ENCODE data around the gene POU6F2. TPM values are rescaled to one million over a fixed set of nuclear protein-coding genes. Genes with fewer than 3 reads are reported as not detected.
"Not testable (repeated sequence)": the region's sequence is repeated elsewhere in the genome, so short reads cannot be mapped to it uniquely, and the experiment has no call there.

POU6F2 gene
- total RNA-seq, 1 donor from 2014 or later, result 0.08 TPM

DNA sequence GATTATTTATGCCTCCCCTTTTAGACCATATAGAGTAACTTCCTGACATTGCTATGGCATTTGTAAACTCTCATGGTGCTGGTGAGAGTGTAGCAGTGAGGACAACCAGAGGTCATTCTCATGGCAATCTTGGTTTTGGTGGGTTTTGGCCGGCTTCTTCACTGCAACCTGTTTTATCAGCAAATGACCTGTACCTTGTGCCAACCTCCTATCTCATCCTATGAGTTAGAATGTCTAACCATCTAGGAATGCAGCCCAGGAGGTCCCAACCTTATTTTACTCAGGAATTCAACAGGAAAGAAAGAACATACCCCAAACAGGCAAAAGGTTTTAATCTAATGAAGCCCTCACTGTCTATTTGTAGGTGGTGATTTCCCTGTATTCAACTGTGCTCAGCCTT lies 383.1 kb downstream of the POU6F2 start:
- no peak for ATAC-seq

DNA sequence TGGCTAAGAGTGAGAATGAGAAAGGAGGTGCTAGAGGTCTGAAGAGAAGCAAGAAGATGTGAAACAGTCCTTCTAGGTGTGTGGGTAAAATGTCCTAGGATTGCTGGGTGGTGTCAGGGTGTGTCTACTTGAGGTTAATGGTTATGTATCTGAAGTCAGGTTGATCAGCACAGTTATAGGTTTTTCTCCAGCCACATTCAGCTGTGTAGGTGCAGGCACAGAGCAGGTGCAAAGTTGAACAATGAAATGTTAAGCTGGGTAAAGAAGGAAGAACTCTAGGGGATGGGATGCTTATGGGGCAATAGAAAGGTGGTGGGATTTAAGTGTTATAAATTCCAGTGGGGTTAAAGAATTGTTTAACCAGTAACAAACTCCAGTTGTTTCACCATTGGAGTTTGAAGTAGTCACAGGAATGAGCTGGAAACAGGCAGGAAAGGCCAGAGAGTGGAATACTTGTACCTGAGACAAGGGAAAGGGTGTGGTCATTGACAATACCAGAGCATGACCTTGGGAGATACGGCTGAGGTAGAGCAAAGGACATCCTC lies 388.1 kb downstream of the POU6F2 start:
- no peak for ATAC-seq

DNA sequence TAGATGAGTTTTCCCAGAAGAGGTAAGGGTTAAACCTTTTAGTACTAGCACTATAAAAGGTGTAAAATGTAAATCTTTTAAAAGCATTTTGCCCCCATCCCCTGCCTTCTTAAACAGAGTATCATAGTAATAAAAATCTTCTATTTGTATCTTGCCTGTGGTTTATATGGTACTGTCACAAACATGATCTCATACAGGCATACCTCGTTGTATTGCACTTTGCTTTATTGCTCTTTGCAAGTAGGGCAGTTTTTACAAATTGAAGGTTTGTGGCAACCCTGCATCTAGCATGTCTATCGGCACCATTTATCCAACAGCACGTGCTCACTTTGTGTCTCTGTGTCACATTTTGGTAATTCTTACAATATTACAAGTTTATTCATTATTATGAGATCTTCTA lies 389.7 kb downstream of the POU6F2 start:
- ATAC-seq, result no peak

DNA sequence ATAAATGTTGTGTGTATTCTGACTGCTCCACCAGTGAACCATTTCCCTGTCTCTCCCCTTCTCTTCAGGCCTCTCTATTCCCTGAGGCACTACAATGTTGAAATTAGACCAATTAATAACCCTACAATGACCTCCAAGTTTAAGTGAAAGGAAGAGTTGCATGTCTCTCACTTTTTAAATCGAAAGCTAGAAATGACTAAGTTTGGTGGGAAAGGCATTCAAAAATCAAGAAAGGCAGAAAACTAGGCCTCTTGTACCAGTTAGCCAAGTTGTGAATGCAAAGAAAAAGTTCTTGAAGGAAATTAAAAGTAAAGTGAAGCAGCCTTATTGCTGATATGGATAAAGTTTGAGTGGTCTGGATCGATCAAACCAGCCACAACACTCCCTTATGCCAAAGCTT lies 390.2 kb downstream of the POU6F2 start:
- ATAC-seq, result no peak

DNA sequence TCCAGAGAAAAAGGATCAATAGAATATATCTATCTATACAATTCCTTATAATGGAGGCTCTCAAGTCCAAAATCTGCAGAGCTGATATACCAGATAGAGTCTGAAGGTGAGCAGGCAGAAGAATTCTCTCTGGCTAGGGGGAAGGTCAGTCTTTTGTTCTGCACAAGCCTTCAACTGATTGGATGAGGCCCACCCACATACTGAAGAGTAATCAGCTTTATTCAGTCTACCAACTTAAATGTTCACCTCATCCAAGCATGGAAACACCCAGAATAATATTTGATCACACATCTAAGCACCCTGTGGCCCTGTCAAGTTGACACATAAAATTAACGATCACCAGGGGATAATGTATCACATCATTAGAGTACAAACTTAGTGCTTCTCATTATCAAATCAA lies 394.7 kb downstream of the POU6F2 start:
- ATAC-seq, result no peak

DNA sequence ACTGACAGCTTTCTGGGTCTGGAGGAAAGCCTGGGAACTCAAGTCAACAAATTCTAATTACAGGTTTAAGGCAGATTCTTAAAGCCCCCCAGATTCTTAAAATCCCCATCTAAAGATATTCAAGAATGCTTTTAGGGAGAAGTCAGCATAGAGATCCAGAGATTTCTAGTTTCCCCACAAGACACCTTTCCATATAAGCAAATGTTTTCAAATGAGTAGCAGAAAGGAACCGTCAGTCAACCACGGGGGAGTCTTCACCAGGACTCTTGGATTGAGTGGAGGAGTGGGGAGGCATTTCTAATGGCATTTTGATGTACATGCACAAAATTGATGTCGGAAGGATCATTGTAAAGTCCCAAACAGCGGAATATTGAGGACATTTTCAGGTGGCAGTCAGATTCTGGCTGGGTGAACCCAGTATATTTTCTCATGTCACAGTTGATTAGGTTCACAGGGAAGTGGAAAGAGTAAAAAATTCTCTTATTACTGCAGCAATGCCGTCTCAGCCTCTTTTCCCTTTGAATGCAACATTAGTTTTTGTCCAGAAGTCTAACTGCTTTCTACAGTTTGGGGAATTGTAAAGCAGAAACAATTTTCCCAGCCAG lies 396.8 kb downstream of the POU6F2 start:
- no peak for ATAC-seq

DNA sequence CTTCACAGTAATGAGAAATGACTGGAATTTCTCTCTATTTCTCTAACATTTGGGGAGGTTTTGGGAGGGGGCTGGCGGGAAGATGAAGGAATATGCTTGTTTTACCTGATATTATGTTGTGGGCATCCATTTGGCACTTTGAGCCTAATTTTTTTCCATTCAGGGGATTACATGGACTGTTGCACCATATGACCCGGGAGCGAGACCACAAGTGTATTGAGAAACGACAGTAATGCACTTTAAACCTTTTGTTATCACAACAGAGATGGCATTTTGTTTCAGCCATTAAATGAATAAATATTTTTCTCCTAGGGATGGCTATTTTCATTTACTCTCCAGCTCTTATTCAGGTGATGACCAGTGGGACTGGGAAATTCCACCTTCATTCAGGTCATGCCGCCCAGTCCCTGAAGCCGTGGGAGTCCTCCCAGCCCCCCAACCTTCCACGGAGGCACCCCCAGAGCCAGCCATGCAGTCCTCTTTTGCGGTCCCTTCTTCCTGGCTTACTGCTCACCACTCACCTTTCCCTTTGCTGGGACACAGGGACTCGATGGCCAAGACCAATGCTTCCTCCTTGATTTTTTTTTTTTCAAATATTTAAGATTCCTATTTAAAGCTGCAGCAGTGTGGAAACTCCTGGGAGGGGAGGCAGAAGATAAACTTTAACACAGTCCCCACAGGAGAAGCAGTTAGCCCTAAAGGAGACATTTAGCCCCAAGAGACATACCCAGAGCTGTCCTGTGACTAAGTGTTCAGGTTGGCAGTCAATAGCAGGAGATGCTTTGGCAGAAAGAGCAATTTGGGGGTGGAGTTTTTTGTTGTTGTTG lies 397.6 kb downstream of the POU6F2 start:
- no peak for ATAC-seq

DNA sequence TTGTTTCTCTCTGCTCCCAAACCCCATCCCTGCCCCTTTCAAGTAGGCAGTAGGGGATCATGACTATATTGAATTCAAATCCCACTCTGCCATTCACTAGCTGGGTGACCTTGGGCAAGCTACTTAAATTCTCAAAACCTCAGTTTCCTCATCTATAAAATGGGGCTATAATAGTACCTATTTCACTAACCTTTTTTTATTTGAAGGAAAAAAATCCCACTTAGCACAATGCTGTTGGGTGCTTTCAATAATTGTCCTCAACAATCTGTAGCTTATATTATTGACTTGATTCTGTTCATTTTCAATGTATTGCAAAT lies 398.1 kb downstream of the POU6F2 start:
- ATAC-seq, result no peak

DNA sequence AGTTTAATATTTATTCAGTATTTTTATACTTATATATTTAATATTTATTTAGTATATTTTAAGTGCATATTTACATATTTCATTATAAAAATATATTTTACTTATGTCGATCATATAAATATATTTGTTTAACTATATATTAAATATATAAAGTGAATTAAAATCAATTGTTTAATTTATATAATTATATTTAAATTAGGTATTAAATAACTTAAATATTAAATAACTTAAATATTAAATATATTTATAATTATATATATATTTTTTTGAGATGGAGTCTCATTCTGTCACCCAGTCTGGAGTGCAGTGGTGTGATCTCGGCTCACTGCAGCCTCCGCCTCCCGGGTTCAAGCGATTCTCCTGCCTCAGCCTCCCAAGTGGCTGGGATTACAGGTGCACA lies 399.2 kb downstream of the POU6F2 start:
- not testable (repeated sequence) for ATAC-seq

DNA sequence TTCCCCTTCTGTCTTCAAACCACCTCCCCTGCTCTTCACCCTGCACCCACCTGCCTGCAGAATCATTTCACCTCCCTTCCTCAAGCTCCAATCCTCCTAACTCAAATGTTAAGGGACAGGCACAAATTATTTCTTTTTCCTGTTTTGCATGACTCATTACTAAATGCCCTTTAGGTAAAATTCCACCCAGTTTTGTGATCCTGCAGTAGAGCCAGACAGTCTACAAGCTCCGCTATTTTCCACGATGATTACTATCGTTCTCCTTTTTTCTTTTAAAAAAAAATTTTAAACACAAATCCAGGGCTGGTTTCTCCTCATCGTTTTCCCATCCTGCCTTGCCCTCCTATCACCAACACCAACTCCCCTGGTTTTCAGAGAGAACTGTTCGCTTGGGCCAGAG lies 401.7 kb downstream of the POU6F2 start:
- ATAC-seq, result no peak

DNA sequence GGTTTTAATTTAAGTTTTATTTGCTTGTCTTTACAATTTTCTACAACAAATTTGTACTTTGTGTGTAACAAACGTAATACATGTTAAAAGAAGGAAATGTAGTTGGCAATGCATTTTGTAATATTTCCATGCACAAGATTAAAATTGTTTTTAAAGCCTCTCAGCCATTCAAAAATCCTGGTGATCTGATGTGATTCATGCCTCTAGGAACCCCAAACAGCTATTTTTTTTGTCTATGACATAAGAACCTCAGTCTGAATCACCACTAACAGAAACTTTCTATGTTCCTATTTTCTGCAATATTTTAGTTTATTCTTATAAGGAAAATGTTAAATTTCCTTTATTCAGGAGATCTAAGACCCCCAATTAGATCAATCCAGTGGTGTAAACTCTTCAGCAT lies 405.4 kb downstream of the POU6F2 start:
- no peak for ATAC-seq

DNA sequence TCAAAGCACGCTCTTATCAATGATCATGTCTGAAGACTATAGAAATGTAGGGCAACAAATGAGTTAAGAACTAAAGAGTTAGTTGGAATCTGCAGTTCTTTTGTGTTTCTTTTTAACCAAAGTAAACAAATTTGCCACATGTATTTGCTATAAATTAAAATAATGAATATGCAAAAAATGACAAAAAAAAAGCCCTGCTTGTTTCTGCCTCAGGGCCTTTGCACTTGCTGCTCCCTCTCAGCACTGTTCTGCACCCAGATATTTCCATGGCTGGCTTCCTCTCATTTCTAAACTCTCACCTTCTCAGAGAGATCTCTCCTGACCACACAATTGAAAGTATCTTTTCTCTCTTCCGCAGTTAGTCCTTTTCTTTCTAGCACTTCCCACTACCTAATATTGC lies 406.7 kb downstream of the POU6F2 start:
- ATAC-seq, result no peak

DNA sequence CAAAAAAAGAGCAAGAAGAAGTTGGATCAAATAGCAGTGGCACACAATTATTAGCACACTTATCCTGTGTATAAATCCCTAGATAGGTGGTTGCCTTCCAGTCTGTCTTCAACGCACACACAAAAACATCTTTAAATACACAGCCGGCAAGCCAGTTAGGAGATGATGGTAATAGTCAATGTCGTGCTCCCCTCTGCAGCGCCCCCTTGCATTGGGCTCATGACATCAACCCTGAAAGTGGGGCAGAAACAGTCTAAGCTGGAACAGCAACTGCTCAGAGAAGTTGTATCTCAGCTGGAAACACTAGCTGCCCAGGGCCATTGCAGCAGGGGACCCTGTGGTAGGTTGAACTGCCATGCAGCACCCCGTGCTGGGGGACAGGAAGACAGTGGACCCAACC lies 409.0 kb downstream of the POU6F2 start:
- ATAC-seq, result no peak

DNA sequence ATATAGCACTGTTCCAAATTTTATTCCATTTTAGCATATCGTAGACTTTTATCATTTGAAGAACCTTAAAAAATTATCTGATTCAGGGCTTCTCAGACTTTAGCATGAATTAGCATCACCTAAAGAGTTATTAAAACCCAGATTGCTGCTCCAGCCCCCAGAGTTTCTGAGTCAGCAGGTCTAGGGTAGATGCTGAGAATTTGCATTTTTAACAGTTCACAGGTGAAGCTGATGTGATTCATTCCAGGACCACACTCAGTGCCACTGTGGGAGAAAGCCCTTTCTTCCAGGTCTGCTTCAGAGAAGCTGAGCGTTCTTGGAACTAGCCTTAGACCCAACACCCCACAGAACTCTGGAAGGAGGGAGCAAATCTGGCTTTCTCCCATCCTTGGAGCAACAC lies 414.4 kb downstream of the POU6F2 start:
- ATAC-seq, result no peak

DNA sequence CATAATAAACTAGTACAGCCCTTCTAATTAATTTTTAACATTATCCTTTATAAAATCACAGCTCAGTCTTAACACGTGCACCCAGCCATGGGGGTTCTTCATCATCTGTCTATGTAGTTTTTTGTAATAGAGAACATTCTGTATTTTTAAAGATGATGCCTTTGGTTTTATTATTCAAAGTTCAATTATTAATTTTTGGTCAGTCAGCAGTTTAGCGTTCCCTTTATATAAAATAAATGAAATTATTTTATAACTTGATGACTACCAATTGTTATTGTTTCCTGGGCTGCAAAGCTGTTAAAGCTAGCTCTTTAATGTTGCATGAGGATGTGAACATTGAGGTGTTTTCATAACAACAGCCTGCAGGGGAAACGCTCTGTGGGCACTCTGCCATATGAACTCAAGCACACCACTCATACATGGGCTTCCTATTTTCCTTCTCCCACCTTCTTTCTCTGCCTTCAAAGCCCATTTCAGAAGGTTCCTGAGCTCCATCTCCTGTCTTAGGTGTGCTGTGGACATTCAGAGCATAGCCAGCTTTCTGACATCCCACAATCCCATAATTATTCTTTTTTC lies 416.5 kb downstream of the POU6F2 start:
- ATAC-seq, result no peak

DNA sequence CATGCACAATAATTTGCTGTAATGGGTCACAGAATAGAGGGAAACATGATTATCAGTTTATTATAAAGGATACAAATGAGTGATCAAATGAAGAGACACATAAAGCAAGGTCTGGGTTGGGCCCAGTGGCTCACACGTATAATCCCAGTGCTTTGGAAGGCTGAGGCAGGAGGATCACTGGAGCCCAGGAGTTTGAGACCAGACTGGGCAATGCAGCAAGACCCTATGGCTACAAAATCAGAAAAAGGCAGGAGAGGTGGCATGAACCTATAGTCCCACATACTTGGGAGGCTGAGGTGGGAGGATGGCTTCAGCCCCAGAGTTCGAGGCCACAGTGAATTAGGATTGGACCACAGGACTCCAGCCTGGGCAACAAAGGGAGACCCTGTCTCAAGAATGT lies 421.7 kb downstream of the POU6F2 start:
- no peak for ATAC-seq

DNA sequence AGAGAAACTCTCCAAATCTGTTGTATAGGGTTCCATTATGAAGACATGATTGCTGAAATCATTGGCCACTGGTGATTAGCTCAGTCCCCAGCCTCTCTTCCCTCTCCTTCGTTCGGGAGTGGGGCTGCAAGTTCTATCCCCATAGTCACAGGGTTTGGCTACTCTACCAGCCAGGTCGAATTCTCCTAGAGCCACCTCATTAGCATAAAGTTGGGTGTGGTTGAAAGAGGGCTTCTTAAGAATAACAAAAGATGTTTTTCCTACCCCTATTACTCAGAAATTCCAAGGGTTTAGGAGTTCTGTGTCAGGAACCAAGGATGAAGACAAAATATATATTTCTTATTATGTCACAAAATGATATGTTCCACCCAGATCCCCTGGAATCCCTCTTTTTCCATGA lies 422.3 kb downstream of the POU6F2 start:
- ATAC-seq, result no peak

DNA sequence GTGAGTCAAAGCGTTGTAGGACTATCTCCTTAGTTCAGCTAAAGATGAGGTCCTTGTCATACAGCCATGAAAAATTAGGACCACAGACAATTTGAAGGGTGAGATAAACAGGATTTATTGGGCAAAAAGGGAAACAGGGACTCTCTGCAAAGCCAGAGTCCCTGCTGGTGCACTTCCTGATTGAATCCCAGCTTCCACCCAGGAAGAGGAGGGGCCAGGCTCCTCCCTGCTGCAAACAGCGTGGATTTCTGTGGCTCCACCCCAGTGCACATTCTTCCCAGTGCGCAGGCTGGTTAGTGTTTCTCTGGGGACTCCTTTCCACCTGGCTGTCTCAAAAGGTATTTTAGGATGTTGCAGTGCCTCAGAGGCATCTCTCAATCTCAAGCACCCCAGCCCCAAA lies 423.1 kb downstream of the POU6F2 start:
- ATAC-seq, result no peak

DNA sequence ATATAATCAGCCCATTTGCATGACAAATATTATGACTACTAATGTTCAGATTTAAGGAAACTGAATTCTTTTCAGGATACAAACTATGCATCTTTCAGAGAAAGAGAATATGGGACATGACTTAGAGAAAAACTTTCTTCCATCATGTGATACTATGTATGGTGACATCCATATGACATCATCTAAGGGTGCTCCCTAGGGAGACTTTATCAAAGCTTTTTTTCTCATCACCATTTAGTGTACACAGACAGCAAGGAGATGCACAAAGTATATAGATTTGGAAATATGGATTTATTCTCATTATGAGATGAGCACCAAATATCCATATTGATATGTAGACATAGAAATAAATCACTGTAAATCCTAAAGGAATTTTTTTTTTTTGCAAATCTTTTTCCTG lies 424.3 kb downstream of the POU6F2 start:
- ATAC-seq, result no peak

DNA sequence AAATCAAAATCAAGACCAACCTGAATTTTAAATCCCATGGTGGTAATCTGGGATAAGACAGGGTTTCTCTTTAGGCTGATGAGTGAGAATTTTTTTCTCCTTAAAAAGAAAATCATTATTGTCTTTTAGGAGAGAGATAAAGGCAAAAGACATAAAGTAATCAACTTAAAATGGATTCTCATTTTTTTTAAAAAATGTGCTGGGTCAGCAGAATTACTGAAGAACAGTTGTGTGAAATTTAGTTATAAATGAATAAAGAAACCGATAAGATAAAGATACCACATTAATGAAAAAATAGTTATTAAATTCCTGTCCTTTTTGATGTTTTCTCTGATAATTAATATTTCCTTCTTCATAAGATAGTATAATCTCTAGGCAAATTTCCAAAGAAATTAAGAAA lies 427.2 kb downstream of the POU6F2 start:
- no peak for ATAC-seq

DNA sequence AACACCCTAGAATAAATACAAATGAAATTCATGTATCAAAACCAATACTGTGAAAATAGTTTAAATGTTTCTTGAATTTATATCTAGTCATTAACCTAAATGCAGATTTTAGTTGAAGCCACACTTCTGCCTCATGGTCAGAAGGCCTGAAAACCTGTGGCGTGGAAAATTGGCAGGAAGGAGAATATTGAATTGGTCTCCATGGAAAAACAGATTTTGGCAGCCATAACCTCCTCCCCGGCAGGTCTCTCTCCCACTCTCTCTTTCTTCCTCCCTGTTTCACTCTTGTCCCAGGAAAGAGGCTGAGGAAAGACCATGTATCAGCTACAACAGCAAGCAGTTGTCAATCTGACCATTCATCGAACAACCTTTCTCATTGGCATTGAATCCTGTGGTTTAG lies 427.9 kb downstream of the POU6F2 start:
- no peak for ATAC-seq

DNA sequence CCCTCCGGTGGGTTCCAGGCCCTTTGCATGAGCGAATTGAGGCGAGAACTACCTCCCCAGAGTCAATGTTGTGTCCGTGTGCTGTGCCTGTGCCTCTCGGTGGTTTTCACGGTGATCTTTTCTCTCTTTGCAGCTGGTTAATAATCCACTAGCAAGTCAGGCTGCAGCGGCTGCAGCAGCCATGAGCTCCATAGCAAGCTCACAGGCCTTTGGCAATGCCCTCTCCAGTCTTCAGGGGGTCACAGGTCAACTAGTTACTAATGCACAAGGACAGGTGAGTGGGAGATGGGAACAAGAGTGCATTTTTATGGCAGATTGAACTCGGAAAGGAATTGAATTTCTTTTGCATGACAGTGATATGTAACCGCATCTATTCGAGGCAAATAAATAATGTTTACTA lies 428.8 kb downstream of the POU6F2 start:
- no peak for ATAC-seq

DNA sequence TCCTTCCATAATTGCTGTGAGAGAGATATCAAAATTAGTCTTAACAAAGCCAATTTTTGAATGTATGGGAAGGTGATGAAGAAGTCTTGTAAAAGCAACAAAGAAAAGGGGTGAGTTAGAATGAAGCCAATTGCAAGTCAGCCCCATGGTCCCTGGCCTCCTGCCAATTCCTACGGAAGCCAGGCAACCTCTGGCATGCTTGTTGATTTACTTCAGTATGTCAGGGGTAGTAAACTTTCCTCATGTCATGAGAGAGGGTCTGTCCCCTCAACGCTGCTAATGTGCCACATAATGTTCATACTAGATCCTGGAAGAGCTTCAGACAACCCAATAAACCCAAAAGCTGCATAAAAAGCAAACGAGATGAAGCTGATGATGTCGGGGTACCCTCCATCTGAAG lies 429.4 kb downstream of the POU6F2 start:
- no peak for ATAC-seq

DNA sequence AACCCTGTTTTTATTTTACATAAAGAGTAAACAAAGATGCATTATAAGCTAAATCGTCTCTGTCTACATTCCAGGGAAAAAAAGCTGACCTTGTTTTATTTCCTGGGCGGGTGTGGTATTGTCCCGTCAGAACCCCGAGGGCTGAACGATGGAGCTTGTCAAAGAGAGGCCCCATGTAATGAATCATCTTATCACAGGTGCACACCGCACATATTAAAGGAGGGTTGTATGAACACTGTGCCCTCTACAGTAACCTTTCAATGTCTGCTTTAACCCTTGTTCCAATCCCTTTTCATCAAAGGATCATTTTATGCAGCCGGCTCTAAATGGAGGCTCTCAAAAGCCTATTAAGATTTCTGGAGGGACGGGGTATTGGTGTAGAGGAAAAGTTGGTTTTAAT lies 430.0 kb downstream of the POU6F2 start:
- ATAC-seq, result no peak

Data from esophagus mucosa (tissue), 1 donor.